Activated B cell treated with CpG ODN at 0.5 μM for 24 hours (primary cell): ENCODE results near the gene MVD. TPM values are rescaled to one million over a fixed set of nuclear protein-coding genes. Genes with fewer than 3 reads are reported as not detected.

Source experiments
- ATAC-seq: fragments of 200-7000 bp; cut with Tn5 transposase; one replicate; pipeline ENCODE4 v1.10.0; 2021; ENCODE audit warnings: low read depth, mild to moderate bottlenecking, moderate library complexity
- CTCF ChIA-PET: fragments of 350-600 bp; sonication (Branson Sonifier 250); formaldehyde crosslinking; loops from one replicate; lab custom pipeline; 2021; ENCODE audit warnings: antibody characterized with exemption; lab: Charles Lee
- POLR2A ChIA-PET: fragments of 350-600 bp; sonication (Branson Sonifier 250); formaldehyde crosslinking; loops from one replicate; lab custom pipeline; 2021; ENCODE audit warnings: antibody characterized with exemption; lab: Charles Lee
- DNase-seq: peaks from one replicate; pipeline ENCODE4 v3.0.0; 2022
- H3K27ac Mint-ChIP-seq: one replicate; pipeline ENCODE4 v1.8.0; 2020; ENCODE audit warnings: mixed read lengths
- H3K27me3 Mint-ChIP-seq: one replicate; pipeline ENCODE4 v1.8.0; 2021; ENCODE audit warnings: mixed read lengths
- H3K36me3 Mint-ChIP-seq: one replicate; pipeline ENCODE4 v1.8.0; 2021; ENCODE audit warnings: low read depth, mixed read lengths
- H3K4me1 Mint-ChIP-seq: one replicate; pipeline ENCODE4 v1.8.0; 2021; ENCODE audit warnings: mixed read lengths
- H3K4me3 Mint-ChIP-seq: one replicate; pipeline ENCODE4 v1.8.0; 2020; ENCODE audit warnings: mild to moderate bottlenecking, mixed read lengths
- H3K9me3 Mint-ChIP-seq: one replicate; pipeline ENCODE4 v1.8.0; 2020; ENCODE audit warnings: mixed read lengths
- CTCF ChIP-seq: fragments of 200-600 bp; IDR thresholded peaks from one replicate; pipeline ENCODE4 v1.8.0; 2022; ENCODE audit warnings: antibody characterized with exemption, mild to moderate bottlenecking
- intact Hi-C: fragments of 100-400 bp; cut with micrococcal nuclease; formaldehyde crosslinking; loops from one replicate; pipeline ENCODE4 v1.15.1; 2024
- total RNA-seq: library from RNA; stranded (reverse); gene quantifications from 2 replicates; pipeline ENCODE4 v1.2.3, GENCODE V29; 2022

MVD gene
- total RNA-seq, 1 donor from 2014 or later = 140 TPM

- H3K4me3 Mint-ChIP-seq = peak overlapping the region; percentile 89
- DNase-seq = no peak
- intact Hi-C loops = loop anchor here (2.0 to 5.0 kb wide), 2 partner anchors 38 to 120 kb away; no protein-coding TSS in a partner anchor
Observed at GRCh38 chr16:88662222-88662842, 559 bp downstream of the MVD start.

GRCh38 chr16:88661468-88661867 lies 1.4 kb downstream of the MVD start:
- Mint-ChIP-seq H3K27me3 (no peaks in the 10 kb centered on the region), H3K27ac (peak overlapping the region; percentile 59), H3K36me3 (peaks cover 20% of the 10 kb centered on the region), H3K4me3 (peak overlapping the region; percentile 44), H3K4me1 (peaks cover 31% of the 10 kb centered on the region), H3K9me3 (no peaks in the 10 kb centered on the region)
- intact Hi-C loops = loop anchor here (5.0 kb wide), 1 partner anchor 121 kb away; no protein-coding TSS in a partner anchor
- no peak for ATAC-seq
- DNase-seq = no peak
- ChIA-PET CTCF (no interaction called here), POLR2A (interaction anchor here (1.1 to 1.6 kb wide), 2 partner anchors 9 to 24 kb away, joined by 4 read pairs; no protein-coding TSS in a partner anchor)
- no peak for TF ChIP-seq CTCF

More at GRCh38 chr16:88662222-88662842, 559 bp downstream of the MVD start:
- peak; percentile 0 for ATAC-seq
- Mint-ChIP-seq H3K36me3 (peaks cover 16% of the 10 kb centered on the region), H3K9me3 (no peaks in the 10 kb centered on the region), H3K27me3 (no peaks in the 10 kb centered on the region), H3K4me1 (peaks cover 31% of the 10 kb centered on the region), H3K27ac (peak overlapping the region; percentile 75)
- no peak for TF ChIP-seq CTCF
- POLR2A ChIA-PET = interaction anchor here (0.5 to 3.5 kb wide), 11 partner anchors 9 to 164 kb away, joined by 3 to 32 read pairs (median 5); partner anchors contain the start of genes APRT and CYBA
- CTCF ChIA-PET = no interaction called here

GRCh38 chr16:88659160-88659559 lies 3.7 kb downstream of the MVD start:
- TF ChIP-seq CTCF = no peak
- Mint-ChIP-seq H3K4me3 (no peak overlapping the region), H3K9me3 (no peaks in the 10 kb centered on the region), H3K27ac (no peak overlapping the region), H3K27me3 (no peaks in the 10 kb centered on the region), H3K4me1 (peaks cover 22% of the 10 kb centered on the region), H3K36me3 (peaks cover 35% of the 10 kb centered on the region)
- ChIA-PET CTCF (no interaction called here), POLR2A (no interaction called here)
- DNase-seq = no peak
- intact Hi-C loops = no loop called here
- no peak for ATAC-seq

- intact Hi-C loops = no loop called here
- ATAC-seq (no peak), DNase-seq (no peak)
- Mint-ChIP-seq H3K27ac (no peak overlapping the region), H3K4me3 (no peak overlapping the region), H3K9me3 (no peaks in the 10 kb centered on the region), H3K27me3 (no peaks in the 10 kb centered on the region), H3K36me3 (peaks cover 36% of the 10 kb centered on the region), H3K4me1 (peaks cover 19% of the 10 kb centered on the region)
- ChIA-PET CTCF (no interaction called here), POLR2A (interaction anchor here (1.1 kb wide), 1 partner anchor 10 kb away, joined by 13 read pairs; no protein-coding TSS in a partner anchor)
- no peak for TF ChIP-seq CTCF
Observed at GRCh38 chr16:88658714-88659113, 4.2 kb downstream of the MVD start.

- TF ChIP-seq CTCF = no peak
- POLR2A ChIA-PET = interaction anchor here (0.6 to 1.1 kb wide), 2 partner anchors 9 to 1213 kb away, joined by 4 to 13 read pairs; no protein-coding TSS in a partner anchor
- no peak overlapping the region for H3K27ac Mint-ChIP-seq
- no peak for DNase-seq
- H3K4me3 Mint-ChIP-seq = no peak overlapping the region
- ATAC-seq = no peak
- peaks cover 19% of the 10 kb centered on the region for H3K4me1 Mint-ChIP-seq
- intact Hi-C loops = no loop called here
- no peaks in the 10 kb centered on the region for H3K9me3 Mint-ChIP-seq
- H3K27me3 Mint-ChIP-seq = no peaks in the 10 kb centered on the region
- H3K36me3 Mint-ChIP-seq = peaks cover 35% of the 10 kb centered on the region
- CTCF ChIA-PET = no interaction called here
Observed at GRCh38 chr16:88657371-88657770, 5.5 kb downstream of the MVD start.
